Sciatic nerve (tissue), 2 donors: Measurements from ENCODE around the gene NSF. TPM values are rescaled to one million over a fixed set of nuclear protein-coding genes. Genes with fewer than 3 reads are reported as not detected.
A peak's percentile ranks its signal among the peaks of the same experiment; 100 is the strongest.
"Not testable (repeated sequence)": the region's sequence is repeated elsewhere in the genome, so short reads cannot be mapped to it uniquely, and the experiment has no call there.

Experiments used
- ATAC-seq: fragments of 200-7000 bp; cut with Tn5 transposase; one replicate; pipeline ENCODE4 v1.9.1; 2020; ENCODE audit warnings: mild to moderate bottlenecking, moderate library complexity
- DNase-seq: peaks from one replicate; pipeline ENCODE4 v3.0.0-alpha.2; 2020; ENCODE audit warnings: low spot score
- intact Hi-C: fragments of 100-400 bp; cut with DNase I; formaldehyde crosslinking; loops from one replicate; pipeline ENCODE4 v1.14.2; 2022
- total RNA-seq: library from RNA; stranded (reverse); fragmentation: NEBNext Ultra II Directional; extraction: Animal tissue kit (Norgen Biotek cat#: 25700); gene quantifications from one replicate; pipeline ENCODE4 v1.2.1, GENCODE V29; 2021
- donor health status: DM: no; HTN: no; CAD: no.
- donor health status: DM: no; HTN: no; CAD: no.

NSF gene
- 27.8 TPM for total RNA-seq

GRCh38 chr17:46590157-46591146, at the start of gene NSF:
TSS of gene NSF (plus strand) at chr17:46590669. CDS start at chr17:46590776, 107 bp downstream.
- ATAC-seq, result peak; percentile 96
- intact Hi-C loops, DNase-seq: not testable (repeated sequence)

GRCh38 chr17:46548607-46549006, 41.9 kb upstream of the NSF start:
- ATAC-seq, DNase-seq, intact Hi-C loops: not testable (repeated sequence)

- DNase-seq, ATAC-seq, intact Hi-C loops: not testable (repeated sequence)
Measured at GRCh38 chr17:46559155-46559554, 31.3 kb upstream of the NSF start.

GRCh38 chr17:46560048-46560447, 30.4 kb upstream of the NSF start:
- intact Hi-C loops, DNase-seq: not testable (repeated sequence)
- ATAC-seq, result peak; percentile 72

GRCh38 chr17:46566284-46566683, 24.2 kb upstream of the NSF start:
- peak; percentile 75 for ATAC-seq
- DNase-seq, intact Hi-C loops: not testable (repeated sequence)

GRCh38 chr17:46566980-46567379, 23.5 kb upstream of the NSF start:
- ATAC-seq, intact Hi-C loops, DNase-seq: not testable (repeated sequence)

GRCh38 chr17:46571796-46572195, 18.7 kb upstream of the NSF start:
- not testable (repeated sequence) for ATAC-seq

GRCh38 chr17:46579083-46580075, 11.1 kb upstream of the NSF start, which contains the start of gene ARL17A:
TSS of gene ARL17A (minus strand) at chr17:46579691. CDS start at chr17:46576322, 3,369 bp downstream.
- peak; percentile 81 for DNase-seq

More at GRCh38 chr17:46571796-46572195, 18.7 kb upstream of the NSF start:
- DNase-seq, intact Hi-C loops: not testable (repeated sequence)

GRCh38 chr17:46580082-46580481, 10.4 kb upstream of the NSF start:
- ATAC-seq, intact Hi-C loops, DNase-seq: not testable (repeated sequence)

More at GRCh38 chr17:46579083-46580075, 11.1 kb upstream of the NSF start, which contains the start of gene ARL17A:
- intact Hi-C loops, result not testable (repeated sequence)
- ATAC-seq, result peak; percentile 99

- DNase-seq, intact Hi-C loops, ATAC-seq: not testable (repeated sequence)
Measured at GRCh38 chr17:46585444-46585843, 5.0 kb upstream of the NSF start.

- peak; percentile 64 for ATAC-seq
- DNase-seq, intact Hi-C loops: not testable (repeated sequence)
Measured at GRCh38 chr17:46591332-46591731, 863 bp downstream of the NSF start.

GRCh38 chr17:46598344-46598931, 8.0 kb downstream of the NSF start:
- ATAC-seq, DNase-seq, intact Hi-C loops: not testable (repeated sequence)

GRCh38 chr17:46600767-46601166, 10.3 kb downstream of the NSF start:
- DNase-seq, intact Hi-C loops, ATAC-seq: not testable (repeated sequence)

GRCh38 chr17:46603125-46603524, 12.7 kb downstream of the NSF start:
- DNase-seq, ATAC-seq, intact Hi-C loops: not testable (repeated sequence)

- intact Hi-C loops, DNase-seq, ATAC-seq: not testable (repeated sequence)
Measured at GRCh38 chr17:46611304-46611703, 20.8 kb downstream of the NSF start.

GRCh38 chr17:46613876-46614275, 23.4 kb downstream of the NSF start:
- DNase-seq, ATAC-seq, intact Hi-C loops: not testable (repeated sequence)

- intact Hi-C loops, DNase-seq, ATAC-seq: not testable (repeated sequence)
Measured at GRCh38 chr17:46617121-46617520, 26.7 kb downstream of the NSF start.

- ATAC-seq, intact Hi-C loops, DNase-seq: not testable (repeated sequence)
Measured at GRCh38 chr17:46618975-46619374, 28.5 kb downstream of the NSF start.
